ENCODE measurements around the gene RAB9A.

- peak; percentile 93 for TF ChIP-seq POLR2A (IDR thresholded peaks at IDR 0.05; ENCODE audit: low read length)
- no peak for TF ChIP-seq GATA1 (IDR thresholded peaks at IDR 0.05; ENCODE audit: low read depth, low read length)
Observed at GRCh38 chrX:13652850-13653693, 35.9 kb upstream of the RAB9A start, which contains the start of gene TCEANC.

Measured in erythroblast (primary cell).